Measurements from ENCODE around the gene AKR7A3.

Gene AKR7A3

GRCh38 chr1:19317126-19317910 lies 28.7 kb upstream of the AKR7A3 start:
- no peaks in the 10 kb centered on the region for H3K9me3 ChIP-seq
- peaks cover 32% of the 10 kb centered on the region for H3K36me3 ChIP-seq
- H3K4me1 ChIP-seq (ENCODE audit: control insufficient read depth in 1 of 2, insufficient read depth in 1 of 2, low read depth in 1 of 2, low read length in 1 of 2) = peaks cover 43 to 49% of the 10 kb centered on the region in 2 experiments

DNA sequence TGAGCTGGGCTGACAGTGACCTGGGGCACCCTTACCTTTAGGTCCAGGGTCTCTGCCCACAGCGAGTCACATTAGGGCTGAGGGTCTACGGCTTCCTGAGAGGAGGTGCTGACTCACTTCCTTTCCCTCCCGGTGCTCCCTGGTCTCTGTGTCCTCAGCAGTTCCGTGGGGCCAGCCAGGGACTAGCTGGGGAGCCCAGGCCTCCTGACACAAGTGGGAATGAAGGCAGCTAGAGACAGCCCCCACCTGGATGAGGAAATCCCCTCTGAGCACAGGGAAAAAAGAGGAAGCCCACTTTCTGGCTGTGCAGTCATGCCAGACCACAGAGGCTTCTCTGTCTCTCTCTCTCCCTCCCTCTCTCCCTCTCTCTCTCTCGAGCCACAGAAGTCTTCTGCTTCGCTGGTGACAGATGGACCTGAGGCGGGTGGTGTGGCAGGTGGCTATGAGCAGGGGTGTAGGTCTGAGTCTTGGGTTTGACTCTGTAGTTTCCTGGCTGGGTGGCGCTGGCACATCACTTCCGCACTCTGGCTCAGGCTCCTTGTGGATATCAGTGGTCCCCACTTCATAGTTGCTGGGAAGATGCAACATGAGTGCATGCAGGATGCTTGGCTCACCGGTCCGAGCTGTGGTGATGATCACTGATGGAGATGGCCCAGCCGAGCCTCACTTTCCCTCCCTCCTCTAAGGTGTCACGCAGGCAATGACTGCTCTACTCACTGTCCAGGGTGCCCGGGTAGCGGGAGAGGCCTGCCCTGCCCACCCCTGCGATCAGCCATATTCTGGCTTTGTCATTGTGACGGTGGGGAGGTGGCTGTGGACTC lies 27.0 kb upstream of the AKR7A3 start:
- Histone ChIP-seq H3K4me3 (ENCODE audit: low read depth in 1 of 2, low read length in 1 of 2) (peak overlapping the region in 1 of 2 experiments; percentile 28), H3K27ac (peak overlapping the region; percentile 81), H3K36me3 (peaks cover 28% of the 10 kb centered on the region), H3K9me3 (no peaks in the 10 kb centered on the region), H3K4me1 (ENCODE audit: control insufficient read depth in 1 of 2, insufficient read depth in 1 of 2, low read depth in 1 of 2, low read length in 1 of 2) (peaks cover 52 to 59% of the 10 kb centered on the region in 2 experiments), H3K27me3 (no peaks in the 10 kb centered on the region)
- no peak for TF ChIP-seq CTCF (IDR thresholded peaks at IDR 0.05)

More at GRCh38 chr1:19317126-19317910, 28.7 kb upstream of the AKR7A3 start:
- Histone ChIP-seq H3K27ac (no peak overlapping the region), H3K27me3 (no peaks in the 10 kb centered on the region), H3K4me3 (ENCODE audit: low read depth in 1 of 2, low read length in 1 of 2) (no peak overlapping the region)
- no peak for TF ChIP-seq CTCF (IDR thresholded peaks at IDR 0.05)

- H3K4me3 ChIP-seq (ENCODE audit: low read depth in 1 of 2, low read length in 1 of 2) = no peak overlapping the region
- TF ChIP-seq CTCF (IDR thresholded peaks at IDR 0.05) = no peak
- peaks cover 52 to 59% of the 10 kb centered on the region in 2 experiments for H3K4me1 ChIP-seq (ENCODE audit: control insufficient read depth in 1 of 2, insufficient read depth in 1 of 2, low read depth in 1 of 2, low read length in 1 of 2)
- peak overlapping the region; percentile 81 for H3K27ac ChIP-seq
- H3K27me3 ChIP-seq = no peaks in the 10 kb centered on the region
- H3K9me3 ChIP-seq = no peaks in the 10 kb centered on the region
- peaks cover 21% of the 10 kb centered on the region for H3K36me3 ChIP-seq
Measured at GRCh38 chr1:19313961-19314882, 25.7 kb upstream of the AKR7A3 start.

GRCh38 chr1:19313636-19313959 lies 25.0 kb upstream of the AKR7A3 start:
- Histone ChIP-seq H3K27ac (peak overlapping the region; percentile 81), H3K36me3 (peaks cover 15% of the 10 kb centered on the region), H3K27me3 (no peaks in the 10 kb centered on the region), H3K9me3 (no peaks in the 10 kb centered on the region), H3K4me1 (ENCODE audit: control insufficient read depth in 1 of 2, insufficient read depth in 1 of 2, low read depth in 1 of 2, low read length in 1 of 2) (peaks cover 52 to 59% of the 10 kb centered on the region in 2 experiments), H3K4me3 (ENCODE audit: low read depth in 1 of 2, low read length in 1 of 2) (peak overlapping the region in 1 of 2 experiments; percentile 4)
- TF ChIP-seq CTCF (IDR thresholded peaks at IDR 0.05) = no peak
